HTR-8/SVneo (cell line): ENCODE data around the gene GFY.
A peak's percentile ranks its signal among the peaks of the same experiment; 100 is the strongest.

ENCODE experiments used
- DNase-seq: peaks from one replicate; pipeline ENCODE4 v3.0.0; 2011; ENCODE audit warnings: low spot score, mixed read lengths; ENCODE audit not compliant: insufficient read length
- FAIRE-seq: peaks from 2 replicates; lab custom pipeline; 2011; peaks lifted over from hg19 to GRCh38; lab: Jason Lieb, UNC

The GFY gene

DNA sequence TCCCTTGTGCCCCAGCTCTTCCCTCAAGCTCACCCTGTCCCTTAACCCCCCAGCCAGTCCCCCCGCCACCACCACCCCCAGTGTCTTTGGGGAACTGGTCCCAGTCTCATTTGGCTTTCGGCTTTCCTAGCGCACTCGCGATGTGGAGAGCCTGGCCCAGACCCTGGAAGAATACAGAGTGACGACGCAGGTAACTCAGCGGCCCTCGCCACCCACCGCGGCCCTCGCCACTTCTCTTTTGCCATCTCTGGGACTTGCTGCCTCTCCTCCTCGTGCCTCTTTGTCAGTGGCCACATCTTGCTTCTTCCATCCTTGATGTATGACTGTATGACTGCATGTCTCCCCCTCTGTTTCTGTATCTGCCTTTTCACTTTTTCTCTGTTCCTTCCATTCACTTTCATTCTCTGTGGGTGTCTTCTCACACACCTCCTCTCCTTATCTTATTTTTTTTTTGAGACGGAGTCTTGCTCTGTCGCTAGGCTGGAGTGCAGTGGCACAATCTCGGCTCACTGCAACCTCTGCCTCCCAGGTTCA, 17.6 kb upstream of the GFY start:
- DNase-seq (no peak), FAIRE-seq (no peak)

DNA sequence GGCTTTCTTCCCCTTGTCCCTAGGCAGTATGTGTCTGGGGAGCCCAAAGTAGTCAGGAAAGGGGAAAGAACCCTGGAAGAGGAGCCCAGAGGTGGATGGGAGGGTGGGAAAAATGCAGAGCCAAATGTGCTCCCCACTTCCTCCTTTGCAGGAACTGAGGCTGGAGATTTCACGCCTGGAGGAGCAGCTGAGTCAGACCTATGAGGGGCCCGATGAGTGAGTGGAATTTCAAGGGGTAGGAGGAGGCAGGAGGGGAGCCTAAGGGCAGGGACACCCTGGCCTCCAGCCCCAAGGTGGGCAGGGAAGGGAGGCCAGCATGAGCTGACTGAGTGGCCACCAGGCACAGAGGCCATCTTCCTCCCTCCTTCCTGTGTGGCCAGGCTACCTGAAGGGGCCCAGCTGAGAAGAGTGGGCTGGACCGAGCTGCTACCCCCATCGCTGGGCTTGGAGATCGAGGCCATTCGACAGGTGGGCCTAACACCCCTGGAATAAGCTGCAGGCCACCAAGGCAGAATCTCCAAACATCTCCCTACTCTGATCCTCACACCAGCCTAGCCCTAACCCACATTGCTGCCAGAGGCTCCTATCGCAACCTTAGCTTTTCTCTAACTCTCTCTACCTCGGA, 16.3 kb upstream of the GFY start:
- DNase-seq: no peak
- FAIRE-seq: no peak

DNA sequence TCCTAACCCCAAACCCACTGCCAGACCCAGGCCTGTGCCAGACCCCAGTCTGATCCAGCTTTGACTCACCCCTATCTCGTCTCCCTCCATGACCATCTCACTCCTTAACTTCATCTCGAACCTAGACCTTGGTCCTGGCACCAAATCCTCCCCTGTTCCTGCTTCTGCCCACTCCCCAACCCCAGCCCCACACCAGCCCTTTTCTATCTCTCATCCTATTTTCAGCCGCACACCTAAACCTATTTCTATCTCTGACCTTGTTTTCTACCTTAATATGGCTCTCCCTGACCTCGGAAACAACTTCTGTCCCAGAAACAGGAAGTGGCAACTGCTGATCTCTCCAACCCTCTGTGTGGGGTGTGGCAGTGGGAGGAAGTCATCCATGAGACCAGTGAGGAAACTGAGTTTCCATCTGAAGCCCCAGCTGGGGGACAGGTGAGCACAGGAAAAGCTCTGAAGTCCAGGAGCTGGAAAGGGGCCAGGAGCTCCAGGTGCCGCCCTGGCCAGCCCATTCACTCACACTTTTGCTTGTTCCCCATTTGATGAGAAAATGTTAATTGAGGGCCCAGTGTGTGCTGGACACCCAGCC, 15.7 kb upstream of the GFY start:
- DNase-seq (no peak), FAIRE-seq (no peak)

DNA sequence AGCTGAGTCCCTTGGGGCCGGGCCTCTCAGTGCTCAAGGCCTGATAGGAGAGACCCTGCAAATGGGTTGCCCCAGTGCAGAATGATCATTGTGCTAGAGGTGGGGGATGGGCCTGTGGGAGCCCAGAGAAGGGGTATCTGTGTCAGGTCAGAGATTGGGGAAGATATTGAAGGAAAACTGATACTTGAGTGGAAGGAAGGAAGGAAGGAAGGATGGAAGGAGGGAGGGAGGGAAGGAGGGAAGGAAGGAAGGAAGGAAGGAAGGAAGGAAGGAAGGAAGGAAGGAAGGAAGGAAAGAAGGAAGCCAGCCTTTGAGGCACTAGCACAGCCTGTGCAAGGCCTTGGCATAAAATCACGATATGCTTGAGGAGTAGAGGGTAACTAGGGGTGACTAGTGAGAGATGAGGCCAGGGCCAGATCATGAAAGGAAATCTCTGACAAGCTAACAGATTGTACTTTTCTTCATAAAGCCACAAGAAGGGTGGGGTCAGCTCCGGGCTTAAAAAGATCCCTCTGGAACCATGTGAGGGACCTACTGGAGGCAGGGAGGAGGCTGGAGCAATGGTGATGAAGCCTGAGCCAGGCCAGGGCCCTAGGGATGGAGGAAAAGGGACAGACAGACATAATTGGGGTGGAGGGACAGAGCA, 13.4 kb upstream of the GFY start:
- DNase-seq (no peak), FAIRE-seq (no peak)

DNA sequence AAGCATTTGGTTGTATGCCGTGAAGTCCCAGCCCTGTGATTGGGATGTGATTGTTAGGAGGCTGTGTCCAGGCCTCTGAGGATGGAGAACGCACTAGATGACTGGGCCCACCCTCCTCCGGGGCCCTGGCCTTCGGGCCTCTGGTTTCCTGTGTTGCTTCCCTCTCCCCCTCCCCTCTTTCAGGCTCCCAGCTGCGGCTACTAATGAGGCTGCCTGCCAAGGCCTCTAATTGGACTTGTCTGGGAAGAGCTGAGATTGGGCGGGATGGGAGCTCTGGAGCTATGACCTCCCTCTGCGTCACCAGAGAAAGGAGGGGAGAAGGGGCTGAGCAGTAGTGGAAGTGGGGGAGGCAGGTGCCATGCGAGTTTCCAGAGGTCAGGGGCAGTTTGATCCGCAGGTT, 11.8 kb upstream of the GFY start:
- no peak for FAIRE-seq

DNA sequence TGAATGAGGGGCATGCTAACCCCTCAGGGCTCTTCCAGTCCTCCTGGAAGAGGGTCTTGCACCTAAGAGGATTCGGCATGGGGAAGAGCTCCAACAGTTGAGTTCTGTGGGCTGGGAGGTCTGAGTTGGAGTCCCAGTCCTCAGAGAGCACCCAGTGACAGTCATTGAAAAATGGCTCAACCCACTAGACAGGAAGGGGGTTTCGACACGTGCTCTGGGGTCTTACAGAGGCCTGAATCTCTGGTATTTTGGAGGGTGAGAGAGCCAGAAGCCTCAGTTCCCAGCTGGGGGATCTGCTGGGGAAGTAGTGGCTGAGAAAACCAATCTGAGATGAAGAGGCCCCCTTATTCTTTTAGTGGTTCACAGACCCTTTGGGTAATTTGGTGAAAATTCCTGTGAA, 10.9 kb upstream of the GFY start:
- FAIRE-seq: no peak

More for the DNA sequence above, 11.8 kb upstream of the GFY start:
- no peak for DNase-seq

DNA sequence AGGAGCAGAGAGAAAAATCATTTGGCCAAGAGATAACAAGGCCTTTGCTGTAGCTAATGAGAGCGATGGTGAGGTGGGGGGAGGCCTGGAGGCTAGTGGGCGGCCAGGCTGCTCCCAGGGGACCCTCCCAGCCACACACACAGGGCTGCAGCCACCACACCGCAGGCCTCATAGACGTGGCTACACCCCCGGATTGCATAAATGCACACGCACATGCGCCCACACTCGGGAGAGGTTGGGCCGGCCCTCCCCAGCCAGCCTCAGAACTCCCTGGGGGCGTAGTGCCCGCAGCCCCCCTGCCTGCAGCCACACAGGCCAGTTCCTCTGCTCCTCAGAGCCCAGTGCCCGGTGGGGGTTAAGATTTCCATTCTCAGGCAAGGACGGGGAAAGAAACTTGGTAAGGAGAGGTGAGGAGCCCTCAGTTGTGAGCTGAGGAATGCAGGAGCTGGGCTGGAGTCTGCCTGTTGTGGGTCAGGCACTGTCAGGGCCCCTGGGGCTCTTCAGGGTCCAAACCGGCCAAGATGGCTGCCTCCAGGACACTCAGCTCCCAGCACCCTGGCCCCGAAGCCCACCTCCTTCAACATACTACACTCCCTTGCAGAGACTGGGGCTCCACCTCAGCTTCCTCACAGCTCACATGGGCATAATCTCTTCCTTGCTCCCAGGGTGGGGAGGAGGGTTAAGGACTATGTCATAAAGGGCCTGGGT, 9.9 kb upstream of the GFY start:
- FAIRE-seq (no peak), DNase-seq (no peak)

More for the DNA sequence above, 10.9 kb upstream of the GFY start:
- DNase-seq: no peak

DNA sequence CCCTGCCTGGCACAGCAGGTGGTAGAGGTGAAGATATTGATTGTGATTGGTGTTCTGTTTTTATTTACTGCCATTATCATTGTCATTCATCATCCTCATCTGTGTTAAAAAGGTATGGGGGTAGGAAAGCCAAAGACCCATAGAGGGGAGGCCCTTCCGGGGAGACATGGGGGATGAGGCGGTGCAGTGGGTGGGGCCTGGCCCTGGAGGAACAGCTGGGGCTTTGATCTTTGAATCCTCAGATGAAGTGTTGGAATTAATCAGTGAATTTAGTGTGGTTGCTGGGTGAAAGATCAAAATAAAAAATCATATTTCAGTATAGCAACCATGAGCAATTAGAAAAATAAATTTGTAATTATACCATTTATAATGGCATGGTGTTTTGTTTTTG, 9.4 kb upstream of the GFY start:
- DNase-seq: no peak
- FAIRE-seq: no peak

DNA sequence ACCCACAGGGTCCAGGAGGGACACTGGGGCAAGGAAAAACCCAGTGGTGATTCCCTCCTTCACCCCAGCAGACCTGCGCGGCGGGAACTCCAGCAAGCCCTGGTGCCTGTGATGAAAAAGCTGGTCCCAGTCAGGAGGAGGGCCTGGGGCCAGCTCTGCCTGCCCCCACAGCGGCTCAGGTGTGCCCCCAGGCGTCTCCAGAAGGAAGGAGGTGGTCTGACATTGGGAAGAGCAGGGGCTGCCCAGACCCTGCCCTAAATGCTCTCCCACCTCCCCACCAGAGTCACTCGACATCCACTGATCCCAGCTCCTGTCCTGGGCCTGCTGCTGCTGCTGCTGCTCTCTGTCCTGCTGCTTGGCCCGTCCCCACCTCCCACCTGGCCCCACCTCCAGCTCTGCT, 8.1 kb upstream of the GFY start:
- no peak for FAIRE-seq
- DNase-seq: no peak

DNA sequence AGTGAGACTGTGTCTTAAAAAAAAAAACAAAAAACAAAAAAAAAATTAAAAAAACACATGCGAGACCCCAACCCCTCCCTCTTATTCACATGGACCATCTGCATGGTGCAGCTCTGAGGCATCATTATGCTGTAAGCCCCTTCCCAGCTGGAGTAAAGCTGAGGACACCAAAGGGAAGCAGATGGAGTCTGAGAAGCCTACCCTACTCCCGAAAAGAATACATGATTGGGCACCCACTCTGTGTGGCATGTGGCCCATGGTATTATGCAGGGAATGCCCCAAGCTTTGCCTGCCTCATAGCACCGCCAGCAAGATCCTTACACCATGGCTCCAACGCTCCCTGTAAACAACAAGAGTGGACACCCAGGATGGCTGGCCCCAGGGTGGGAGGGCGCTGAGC, 6.7 kb upstream of the GFY start:
- FAIRE-seq (no peak), DNase-seq (no peak)

DNA sequence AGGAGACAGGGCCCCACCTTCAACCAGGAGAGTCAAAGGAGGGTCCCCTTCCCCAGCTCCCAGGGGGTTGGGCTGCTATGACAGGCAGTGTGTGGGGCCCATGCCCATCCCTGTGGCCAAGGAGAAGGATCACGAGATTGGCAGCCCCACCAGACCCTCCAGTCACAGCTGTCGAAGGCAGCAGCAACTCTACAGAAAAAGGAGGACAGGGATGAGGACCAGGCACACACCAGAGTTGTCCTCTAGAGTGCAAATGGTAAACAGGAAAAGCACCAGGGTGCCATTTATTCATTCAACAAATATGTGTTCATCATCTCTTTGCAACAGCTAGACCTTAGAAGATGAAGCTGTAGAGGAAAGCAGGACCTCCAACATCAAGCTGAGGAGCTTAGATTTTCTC, 6.0 kb upstream of the GFY start:
- no peak for FAIRE-seq
- no peak for DNase-seq

DNA sequence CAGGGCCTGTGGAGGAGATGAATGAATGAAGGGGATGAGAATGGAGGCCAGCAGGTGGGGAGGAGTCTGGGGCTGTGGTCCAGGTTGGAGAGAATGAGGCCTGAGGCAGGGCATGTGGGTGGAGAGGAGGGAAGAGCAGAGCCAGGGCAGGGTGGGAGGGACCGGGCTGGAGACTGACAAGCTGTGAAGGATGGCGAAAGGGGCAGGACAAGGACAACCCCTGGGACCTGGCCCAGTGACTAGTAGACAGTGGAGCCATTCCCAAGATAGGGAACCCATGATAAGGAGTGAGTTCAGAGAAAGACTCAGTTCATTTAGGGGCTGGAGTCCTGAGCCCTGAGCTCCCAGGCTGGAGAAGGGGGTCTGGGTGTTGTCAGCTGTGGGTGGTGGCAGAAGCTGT, 5.0 kb upstream of the GFY start:
- no peak for FAIRE-seq

DNA sequence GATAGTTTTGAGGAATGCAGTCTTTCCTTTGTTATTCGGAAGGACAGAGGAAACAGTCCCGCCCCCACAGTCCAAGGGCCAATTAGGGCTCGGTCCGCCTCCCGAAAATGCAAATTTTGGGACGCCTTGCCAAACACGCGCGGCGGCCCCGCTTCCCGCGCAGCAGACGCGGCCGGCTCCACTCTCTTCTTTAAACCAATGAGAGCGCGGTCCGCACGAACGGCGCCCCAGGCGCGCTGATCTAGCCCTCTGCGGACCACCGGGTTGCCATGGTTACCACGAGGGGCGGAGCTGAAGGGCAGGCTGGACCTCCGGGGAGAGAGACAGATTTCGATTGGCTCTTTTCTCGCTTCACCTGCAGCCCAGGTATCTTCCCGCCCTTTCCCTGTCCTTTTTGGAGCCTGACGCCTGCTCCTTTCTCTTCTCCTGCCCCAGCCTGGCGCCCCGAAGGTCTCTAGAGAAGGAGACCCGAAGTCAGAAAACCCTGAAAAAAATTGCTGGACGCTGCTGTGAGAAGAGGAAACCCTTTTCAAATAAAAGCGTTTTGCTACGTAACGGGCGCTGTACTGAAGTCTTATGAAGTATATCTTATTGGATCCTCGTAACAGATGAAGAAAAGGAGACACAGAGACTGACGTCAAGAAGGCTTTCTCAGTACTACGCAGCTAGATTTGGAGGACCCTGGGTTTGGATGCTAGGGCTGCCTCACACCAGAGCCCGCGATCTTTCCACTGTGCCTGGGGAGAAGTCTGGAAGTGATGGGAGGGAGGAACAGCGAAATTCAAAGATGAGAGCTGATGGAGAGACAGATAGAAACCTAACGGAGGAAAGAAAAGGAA, 3.9 kb upstream of the GFY start:
- FAIRE-seq: no peak
- DNase-seq: no peak

More for the DNA sequence above, 5.0 kb upstream of the GFY start:
- DNase-seq: no peak

DNA sequence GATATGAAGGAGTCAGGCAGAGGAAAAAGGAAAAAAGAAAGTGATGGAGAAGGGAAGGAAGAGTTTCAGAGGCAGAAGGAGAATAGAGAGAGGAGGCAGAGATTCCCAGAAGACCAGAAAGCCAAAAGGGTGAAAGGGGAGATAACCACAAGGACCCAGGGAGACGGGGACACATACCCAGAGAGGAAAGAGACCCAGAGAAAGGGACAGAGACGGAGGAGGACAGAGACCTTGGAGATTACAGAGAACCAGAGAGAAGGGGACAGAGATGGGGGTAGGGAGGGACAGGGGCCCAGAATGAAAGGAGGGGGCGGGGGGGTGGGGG, 3.3 kb upstream of the GFY start:
- FAIRE-seq (no peak), DNase-seq (no peak)

DNA sequence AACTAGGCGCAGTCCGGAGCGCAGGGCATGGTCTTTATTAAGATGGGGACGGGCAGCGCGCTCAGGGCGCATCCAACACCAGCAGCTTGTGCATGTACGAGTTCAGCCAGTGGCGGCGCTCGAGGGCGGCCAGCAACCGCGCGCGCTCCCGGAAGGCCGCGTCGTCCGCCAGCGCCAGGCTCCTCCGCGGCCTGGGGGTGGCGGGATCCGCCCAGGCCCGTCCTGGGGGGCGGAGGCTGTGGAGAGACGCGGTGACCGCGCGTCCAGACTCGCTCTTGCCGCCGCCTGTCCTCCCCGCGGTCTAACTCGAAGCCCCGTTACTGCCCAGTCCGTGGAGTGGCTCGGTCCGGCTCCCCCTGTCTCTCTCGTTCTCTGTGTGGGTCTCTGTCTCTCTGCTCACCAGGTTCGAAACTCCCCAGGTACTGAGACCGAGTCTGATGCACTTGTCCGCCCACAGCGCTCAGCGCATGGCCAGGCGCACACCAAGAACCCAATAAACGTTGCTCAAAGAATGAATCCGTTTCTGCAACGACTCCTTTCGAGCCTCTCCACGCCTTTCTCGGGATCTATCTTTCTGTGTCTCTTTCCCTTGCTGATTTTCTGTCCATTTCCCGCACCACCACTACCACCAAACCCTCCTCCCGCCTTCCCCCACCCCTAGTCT, 2.6 kb upstream of the GFY start:
- DNase-seq: no peak
- FAIRE-seq: no peak

DNA sequence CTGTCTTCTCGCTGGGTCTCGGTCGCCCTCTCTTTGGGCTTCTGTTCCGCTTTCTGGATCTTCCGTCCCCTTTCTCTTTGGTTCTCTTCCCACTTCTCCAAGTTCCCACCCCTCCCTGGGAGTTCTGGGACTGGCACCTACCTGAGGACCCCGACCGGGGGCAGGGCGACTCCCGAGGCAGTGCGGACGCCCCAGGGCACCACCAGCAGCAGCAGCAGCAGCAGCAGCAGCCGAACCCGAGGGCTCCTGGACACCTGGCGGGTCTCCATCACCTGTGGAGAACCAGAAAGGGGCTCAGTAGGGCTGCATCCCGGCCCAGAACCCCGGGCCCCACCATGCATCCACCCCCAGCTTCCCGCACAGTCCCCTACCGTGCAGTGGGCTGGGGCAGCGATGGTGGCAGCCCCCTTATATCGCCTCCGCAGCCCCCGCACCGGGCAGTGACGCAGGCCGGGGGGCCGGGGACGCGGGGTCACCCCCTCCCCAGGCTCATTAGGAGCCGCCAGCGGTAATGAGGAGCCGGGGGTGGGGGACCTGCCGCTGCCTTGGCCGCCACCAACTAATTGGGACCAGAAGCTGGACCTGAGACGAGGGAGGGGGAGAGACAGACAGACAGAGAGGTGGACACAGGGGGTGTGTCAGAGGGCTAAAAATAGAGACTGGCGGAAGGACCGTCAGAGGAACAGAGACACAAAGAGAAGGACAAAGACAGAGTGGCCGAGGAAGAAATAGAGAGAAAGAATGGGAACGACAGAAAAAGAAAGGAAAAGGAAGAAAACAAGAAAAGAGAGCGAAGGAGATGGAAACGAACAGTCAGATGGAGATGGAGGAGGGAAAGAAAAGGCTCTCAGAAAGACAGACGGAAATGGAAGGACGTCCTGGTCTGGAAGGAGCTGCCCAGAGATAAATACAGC, 1.9 kb upstream of the GFY start, which contains the start of gene PTH2:
Gene PTH2 (minus strand): TSS at position 371 of the 914 bp plus-strand sequence. CDS start 102 bp downstream, at position 269.
- FAIRE-seq (no peak), DNase-seq (no peak)

DNA sequence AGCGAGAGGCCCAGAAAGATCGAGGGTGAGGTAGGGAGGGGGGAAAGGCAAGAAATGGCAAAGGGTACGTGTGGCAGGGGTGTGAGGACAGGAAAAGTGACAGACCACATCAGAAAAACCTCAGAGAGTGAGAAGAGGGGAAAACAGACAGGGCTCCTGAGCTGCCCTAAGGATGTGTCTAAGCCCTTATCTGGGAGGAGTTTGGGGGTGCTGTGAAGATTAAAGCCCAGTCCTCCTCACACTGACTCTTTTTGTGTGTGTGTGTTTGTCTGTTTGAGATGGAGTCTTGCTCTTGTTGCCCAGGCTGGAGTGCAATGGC, 1.2 kb upstream of the GFY start:
- peak; percentile 16 for FAIRE-seq
- no peak for DNase-seq

DNA sequence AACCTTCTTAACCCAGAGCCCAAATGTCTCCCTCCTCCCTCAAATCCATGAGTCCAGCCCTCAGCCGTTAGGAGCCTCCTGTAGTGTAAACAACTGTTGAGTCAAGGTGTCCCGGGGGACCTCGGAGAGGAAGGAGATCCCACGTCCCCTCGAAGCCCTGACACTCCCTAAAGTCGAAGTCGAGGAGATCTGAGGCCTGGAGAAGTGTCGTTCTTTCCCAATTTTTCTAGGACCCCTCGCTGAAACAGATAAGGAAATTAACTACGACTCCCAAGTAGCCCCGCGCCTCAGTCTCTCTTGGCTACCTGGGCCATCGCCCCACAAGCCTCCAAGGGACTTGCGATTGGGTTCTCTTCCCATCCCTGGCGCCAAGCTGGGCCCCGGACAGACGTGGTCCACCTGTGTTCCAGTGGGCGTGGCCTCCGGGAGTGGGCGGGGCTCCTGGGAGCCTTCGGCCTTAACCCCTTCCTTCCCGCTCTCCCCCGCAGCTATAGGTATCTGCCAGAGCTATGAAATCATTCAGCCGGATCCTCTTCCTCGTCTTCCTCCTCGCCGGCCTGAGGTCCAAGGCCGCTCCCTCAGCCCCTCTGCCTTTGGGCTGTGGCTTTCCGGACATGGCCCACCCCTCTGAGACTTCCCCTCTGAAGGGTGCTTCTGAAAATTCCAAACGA, 869 bp downstream of the GFY start:
- no peak for FAIRE-seq
- no peak for DNase-seq
